ENCODE data around the gene URB1.

Gene URB1

GRCh38 chr21:32346951-32347350 lies 45.9 kb downstream of the URB1 start:
- no peak for DNase-seq (ENCODE audit: low spot score)
- FAIRE-seq, result no peak

DNA sequence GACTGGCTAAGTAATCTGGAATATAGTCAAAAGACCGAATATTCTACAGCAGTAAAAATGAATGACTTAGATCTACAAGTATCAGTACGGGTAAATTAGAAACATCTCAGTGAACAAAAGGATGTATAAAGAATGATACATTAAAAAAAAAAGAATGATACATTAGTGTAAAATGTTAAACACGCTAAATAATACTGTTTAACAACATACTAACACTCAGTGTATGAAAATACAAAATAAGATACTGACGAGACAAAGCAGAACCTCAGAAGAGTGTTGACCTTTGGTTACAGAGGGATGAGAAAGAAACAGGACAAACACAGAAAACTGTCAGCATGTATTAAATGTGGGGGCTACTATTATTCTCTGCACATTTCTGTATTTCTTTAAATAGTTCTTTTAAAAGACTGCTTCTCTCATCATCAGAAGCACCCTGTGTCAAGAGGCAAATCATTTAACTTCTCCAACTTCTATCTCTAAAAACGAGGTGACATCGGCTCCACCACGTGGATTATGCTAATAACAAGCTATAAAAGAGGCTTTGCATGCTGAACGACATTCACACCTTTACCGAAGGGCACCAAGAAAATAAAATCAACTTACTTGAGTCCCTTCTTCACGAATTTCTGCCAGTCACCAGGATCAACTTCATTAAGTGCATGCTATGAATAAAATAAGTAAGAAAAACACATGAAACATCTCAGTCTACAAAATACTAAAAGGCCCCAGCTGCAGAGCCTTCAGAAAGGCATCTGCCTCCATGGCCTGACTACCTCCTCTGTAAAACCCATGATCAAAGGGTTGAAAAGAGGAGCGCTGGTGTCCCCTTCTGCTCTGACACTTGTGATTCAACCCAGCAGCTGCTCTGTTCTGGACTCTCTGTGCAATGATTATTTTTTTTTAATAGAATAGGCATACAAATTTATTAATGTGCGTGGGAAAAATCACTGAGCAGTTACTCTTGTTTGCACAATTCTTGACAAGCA lies 51.7 kb downstream of the URB1 start:
- DNase-seq (ENCODE audit: low spot score), result no peak
- no peak for FAIRE-seq

GRCh38 chr21:32338209-32338921 lies 54.4 kb downstream of the URB1 start:
- no peak for DNase-seq (ENCODE audit: low spot score)
- no peak for FAIRE-seq

GRCh38 chr21:32337206-32337605 lies 55.6 kb downstream of the URB1 start:
- FAIRE-seq (no peak), DNase-seq (ENCODE audit: low spot score) (no peak)

GRCh38 chr21:32336711-32337110 lies 56.1 kb downstream of the URB1 start:
- FAIRE-seq (no peak), DNase-seq (ENCODE audit: low spot score) (no peak)

- FAIRE-seq (no peak), DNase-seq (ENCODE audit: low spot score) (no peak)
Measured at GRCh38 chr21:32335601-32336575, 56.9 kb downstream of the URB1 start.

- FAIRE-seq (no peak), DNase-seq (ENCODE audit: low spot score) (no peak)
Measured at GRCh38 chr21:32334980-32335531, 57.8 kb downstream of the URB1 start.

DNA sequence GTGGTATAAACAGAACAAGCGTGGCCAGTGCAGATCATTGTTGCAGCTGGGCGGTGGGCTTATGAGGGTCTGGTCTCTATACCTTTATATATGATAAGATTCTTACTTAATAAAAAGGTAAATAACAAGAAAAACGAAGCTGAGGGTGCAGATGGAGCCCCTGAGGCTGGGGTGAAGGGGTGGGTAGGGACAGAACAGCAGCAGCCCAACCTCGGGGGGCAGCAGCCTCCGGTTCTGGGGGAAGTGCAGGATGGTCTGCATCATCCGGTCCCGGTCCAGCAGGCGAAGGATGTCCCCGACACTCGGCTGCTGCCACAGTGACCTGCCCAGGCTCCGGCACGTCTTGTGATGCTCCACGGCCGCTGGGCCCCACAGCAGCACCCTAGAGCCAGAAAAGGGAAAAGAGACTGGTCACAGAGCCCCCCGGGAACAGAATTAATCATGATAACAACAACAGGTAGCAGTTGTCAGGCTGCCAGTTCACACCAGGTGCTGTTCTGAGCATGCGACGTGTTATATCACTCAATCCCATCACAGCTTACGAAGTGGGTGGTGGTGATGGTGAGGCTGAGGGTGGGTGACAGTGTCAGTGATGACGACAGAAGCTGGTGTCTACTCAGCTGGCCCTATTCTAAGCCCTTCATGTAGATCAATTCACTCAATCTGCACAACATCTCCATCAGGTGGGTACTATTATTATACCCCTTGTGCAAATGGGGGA lies 58.7 kb downstream of the URB1 start:
- FAIRE-seq (no peak), DNase-seq (ENCODE audit: low spot score) (no peak)

- DNase-seq (ENCODE audit: low spot score) (no peak), FAIRE-seq (no peak)
Measured at GRCh38 chr21:32332463-32332951, 60.3 kb downstream of the URB1 start.

GRCh38 chr21:32331444-32332305 lies 61.1 kb downstream of the URB1 start:
- no peak for DNase-seq (ENCODE audit: low spot score)
- no peak for FAIRE-seq

DNA sequence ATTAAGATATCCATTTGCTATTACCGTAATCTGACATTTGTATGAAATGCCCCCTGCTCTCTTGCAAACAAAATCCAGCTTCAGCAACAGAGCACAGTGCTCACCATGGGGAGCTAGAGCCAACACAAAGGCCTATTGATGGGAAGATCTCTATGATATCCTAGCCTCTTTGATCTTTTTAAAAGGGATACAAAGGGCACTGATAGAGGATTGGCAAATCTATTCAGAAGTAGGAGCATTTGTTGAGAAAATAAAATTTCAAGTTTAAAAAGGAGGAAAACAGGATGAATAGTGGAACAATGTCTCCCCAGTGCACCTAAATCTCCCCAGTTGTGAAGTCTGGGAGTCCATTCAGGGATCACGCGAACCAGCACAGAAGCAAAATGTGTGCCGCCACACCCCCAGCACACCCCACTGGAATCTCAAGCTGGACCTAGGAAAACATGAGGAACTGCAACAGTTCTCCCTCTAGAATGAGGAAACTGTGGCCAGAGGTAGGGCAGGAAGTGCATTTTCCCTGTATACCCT lies 62.0 kb downstream of the URB1 start:
- no peak for DNase-seq (ENCODE audit: low spot score)
- no peak for FAIRE-seq

DNA sequence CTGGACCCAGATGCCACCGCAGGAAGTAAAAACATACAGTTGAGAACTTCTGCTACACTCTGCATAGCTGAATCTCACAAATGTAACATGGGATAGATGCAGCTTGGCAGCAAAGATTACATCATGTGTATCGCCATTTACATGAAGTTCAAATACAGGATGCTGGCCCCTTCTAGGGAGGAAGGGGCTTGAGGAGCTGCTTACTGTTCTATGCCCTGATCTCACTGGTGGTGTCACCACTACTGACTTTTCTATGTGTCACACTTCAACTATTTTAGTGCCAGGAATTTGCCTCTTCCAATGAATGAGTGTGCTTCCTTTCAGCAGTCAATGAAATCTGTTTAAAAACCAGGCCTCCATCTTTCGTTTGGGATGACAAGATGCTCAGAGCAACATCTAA lies 63.0 kb downstream of the URB1 start:
- FAIRE-seq, result no peak
- no peak for DNase-seq (ENCODE audit: low spot score)

DNA sequence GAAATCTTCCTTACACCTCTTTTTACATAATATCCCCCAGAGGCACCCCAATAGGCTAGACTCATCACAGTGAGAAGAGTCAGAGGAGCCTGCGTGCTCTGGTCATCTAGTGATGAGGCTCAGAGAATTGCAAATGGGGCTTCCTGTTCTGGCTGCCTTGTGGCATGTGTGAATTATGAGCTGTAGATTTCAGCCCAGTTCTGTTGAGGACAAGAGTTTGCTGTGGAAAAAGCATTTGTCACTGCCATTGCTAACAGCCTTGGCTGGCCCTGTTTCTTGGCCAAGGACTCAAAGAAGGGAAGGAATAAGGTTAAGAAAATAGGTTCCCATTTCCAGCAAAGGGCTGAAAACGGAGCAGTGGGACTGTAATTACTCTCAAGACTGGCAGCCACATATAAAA lies 63.5 kb downstream of the URB1 start:
- no peak for FAIRE-seq
- DNase-seq (ENCODE audit: low spot score), result no peak

- FAIRE-seq, result no peak
- DNase-seq (ENCODE audit: low spot score), result no peak
Measured at GRCh38 chr21:32328595-32328994, 64.2 kb downstream of the URB1 start.

GRCh38 chr21:32325706-32326105 lies 67.1 kb downstream of the URB1 start:
- FAIRE-seq (no peak), DNase-seq (ENCODE audit: low spot score) (no peak)

GRCh38 chr21:32322676-32323075 lies 70.1 kb downstream of the URB1 start:
- FAIRE-seq (no peak), DNase-seq (ENCODE audit: low spot score) (no peak)

GRCh38 chr21:32322103-32322502 lies 70.7 kb downstream of the URB1 start:
- FAIRE-seq, result no peak
- no peak for DNase-seq (ENCODE audit: low spot score)

- FAIRE-seq, result no peak
- no peak for DNase-seq (ENCODE audit: low spot score)
Measured at GRCh38 chr21:32321480-32321879, 71.3 kb downstream of the URB1 start.

DNA sequence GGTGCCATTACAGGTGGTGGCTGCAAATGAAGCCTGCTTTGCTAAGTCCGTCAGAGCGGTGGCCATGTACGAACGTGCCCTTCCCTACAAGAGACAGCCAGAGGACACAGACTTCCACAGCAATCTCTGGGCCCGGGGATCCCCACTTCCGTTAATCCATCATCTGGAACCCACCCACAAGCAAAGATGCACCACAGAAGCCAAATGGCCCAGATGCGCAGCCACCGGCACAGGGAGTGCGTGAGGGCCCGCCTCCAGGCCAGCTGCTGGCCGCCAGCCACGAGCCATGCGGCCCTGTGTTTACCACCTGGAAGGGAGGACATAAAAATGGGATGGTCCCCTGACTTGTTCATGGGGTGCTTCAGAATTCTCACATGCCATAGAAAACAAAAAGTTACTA lies 72.1 kb downstream of the URB1 start:
- FAIRE-seq, result no peak
- DNase-seq (ENCODE audit: low spot score), result no peak

Data from urothelium cell line (cell line).